PC-9 (cell line): ENCODE data around the gene CALY.

Experiments used
- EZH2 ChIP-seq: fragments of 200-600 bp; sonication (generic); IDR thresholded peaks from 2 replicates; pipeline ENCODE4 v1.8.0; 2017; ENCODE audit warnings: antibody characterized with exemption, low read depth
- TF ChIP-seq, protein P1 (sequence below): fragments of 200-600 bp; sonication (generic); conservative IDR thresholded peaks from 2 replicates; pipeline ENCODE4 v1.6.1; 2017; ENCODE audit warnings: mixed run types, antibody characterized with exemption, mild to moderate bottlenecking, moderate library complexity

GRCh38 chr10:133327651-133328357, 8.9 kb downstream of the CALY start:
- TF ChIP-seq, protein P1, sequence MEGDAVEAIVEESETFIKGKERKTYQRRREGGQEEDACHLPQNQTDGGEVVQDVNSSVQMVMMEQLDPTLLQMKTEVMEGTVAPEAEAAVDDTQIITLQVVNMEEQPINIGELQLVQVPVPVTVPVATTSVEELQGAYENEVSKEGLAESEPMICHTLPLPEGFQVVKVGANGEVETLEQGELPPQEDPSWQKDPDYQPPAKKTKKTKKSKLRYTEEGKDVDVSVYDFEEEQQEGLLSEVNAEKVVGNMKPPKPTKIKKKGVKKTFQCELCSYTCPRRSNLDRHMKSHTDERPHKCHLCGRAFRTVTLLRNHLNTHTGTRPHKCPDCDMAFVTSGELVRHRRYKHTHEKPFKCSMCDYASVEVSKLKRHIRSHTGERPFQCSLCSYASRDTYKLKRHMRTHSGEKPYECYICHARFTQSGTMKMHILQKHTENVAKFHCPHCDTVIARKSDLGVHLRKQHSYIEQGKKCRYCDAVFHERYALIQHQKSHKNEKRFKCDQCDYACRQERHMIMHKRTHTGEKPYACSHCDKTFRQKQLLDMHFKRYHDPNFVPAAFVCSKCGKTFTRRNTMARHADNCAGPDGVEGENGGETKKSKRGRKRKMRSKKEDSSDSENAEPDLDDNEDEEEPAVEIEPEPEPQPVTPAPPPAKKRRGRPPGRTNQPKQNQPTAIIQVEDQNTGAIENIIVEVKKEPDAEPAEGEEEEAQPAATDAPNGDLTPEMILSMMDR: no peak; the same call in 1 of the 2 replicates
- no peak for TF ChIP-seq EZH2
